ENCODE measurements around the gene NTN3. TPM values are rescaled to one million over a fixed set of nuclear protein-coding genes. Genes with fewer than 3 reads are reported as not detected.
"Not testable (repeated sequence)": the region's sequence is repeated elsewhere in the genome, so short reads cannot be mapped to it uniquely, and the experiment has no call there.

NTN3 gene
- total and polyA plus RNA-seq, 5 donors from 2014 or later, result not detected

DNA sequence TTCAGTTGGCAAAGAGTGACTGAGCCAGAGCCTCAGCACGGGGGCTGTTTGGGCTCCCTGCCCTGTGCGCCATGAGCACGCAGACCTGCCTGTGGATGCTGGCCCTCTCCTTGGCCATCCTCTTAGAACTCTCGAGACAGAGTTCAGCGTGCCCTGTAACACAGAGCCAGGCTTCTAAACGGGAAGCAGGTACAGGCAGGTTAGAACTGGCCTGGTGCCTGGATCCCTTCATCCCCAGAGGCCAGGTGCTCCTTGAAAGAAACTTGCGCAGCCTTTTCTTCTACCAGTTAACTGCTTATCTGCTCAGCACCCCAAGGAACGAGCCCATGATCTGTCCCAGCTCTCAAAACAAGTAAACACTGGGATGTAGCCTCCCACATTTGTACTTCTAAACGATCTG, 35.0 kb upstream of the NTN3 start:
- no peak overlapping the region for H3K27ac ChIP-seq (ENCODE audit: insufficient read depth, low read length, poor library complexity, severe bottlenecking)
- H3K27me3 ChIP-seq (ENCODE audit: control insufficient read depth, insufficient read depth, low read length), result no peaks in the 10 kb centered on the region
- no peaks in the 10 kb centered on the region for H3K9me3 ChIP-seq (ENCODE audit: control insufficient read depth in 2 of 2, low read length in 2 of 2)
- H3K36me3 ChIP-seq (ENCODE audit: control insufficient read depth, insufficient read depth, low read length), result peaks cover 6% of the 10 kb centered on the region
- DNase-seq (no peak), ATAC-seq (ENCODE audit: low read depth in 2 of 2) (no peak)
- H3K27ac Mint-ChIP-seq, result no peak overlapping the region
- H3K27me3 Mint-ChIP-seq, result no peaks in the 10 kb centered on the region
- H3K4me1 ChIP-seq (ENCODE audit: control insufficient read depth, insufficient read depth, low read length, poor library complexity, severe bottlenecking), result peaks cover 5% of the 10 kb centered on the region
- H3K4me3 ChIP-seq (ENCODE audit: low read depth, low read length), result no peak overlapping the region
- no peaks in the 10 kb centered on the region for H3K9me3 Mint-ChIP-seq
- no peak overlapping the region for H3K4me3 Mint-ChIP-seq
- peaks cover 12% of the 10 kb centered on the region for H3K36me3 Mint-ChIP-seq
- H3K4me1 Mint-ChIP-seq, result peaks cover 0 to 18% (median 5%) of the 10 kb centered on the region in 4 donors

DNA sequence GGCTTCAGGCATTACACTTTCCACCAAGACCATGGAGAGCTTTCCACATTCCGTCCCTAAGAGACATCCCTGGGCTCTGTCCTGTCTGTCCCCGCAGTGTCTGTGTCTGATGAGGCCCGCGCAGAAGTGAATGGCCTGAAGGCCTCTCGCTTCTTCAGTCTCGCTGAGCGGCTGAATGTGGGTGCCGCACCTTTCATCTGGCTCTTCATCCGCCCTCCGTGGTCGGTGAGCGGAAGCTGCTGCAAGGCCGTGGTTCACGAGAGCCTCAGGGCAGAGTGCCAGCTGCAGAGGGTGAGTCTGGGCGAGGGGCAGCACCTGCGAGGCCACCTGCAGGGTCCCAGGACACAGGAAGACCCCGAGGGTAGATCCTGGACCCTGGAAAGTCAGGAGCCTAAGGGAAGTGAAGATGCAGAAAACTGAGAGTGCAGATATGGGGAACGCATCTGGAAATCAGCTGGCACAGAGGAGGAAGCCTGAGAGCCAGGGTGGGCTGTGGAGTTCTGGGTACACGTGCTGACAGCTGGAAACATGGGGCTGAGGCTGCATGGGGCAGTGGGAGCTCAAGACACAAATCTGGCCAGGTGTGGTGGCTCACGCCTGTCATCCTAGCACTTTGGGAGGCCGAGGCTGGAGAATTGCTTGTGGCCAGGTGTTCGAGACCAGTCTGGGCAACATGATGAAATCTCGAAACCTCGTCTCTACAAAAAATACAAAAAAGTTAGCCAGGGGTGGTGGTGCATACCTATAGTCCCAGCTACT, 33.9 kb upstream of the NTN3 start:
- peak overlapping the region in 1 of 3 donors; percentile 38 for H3K27ac Mint-ChIP-seq

DNA sequence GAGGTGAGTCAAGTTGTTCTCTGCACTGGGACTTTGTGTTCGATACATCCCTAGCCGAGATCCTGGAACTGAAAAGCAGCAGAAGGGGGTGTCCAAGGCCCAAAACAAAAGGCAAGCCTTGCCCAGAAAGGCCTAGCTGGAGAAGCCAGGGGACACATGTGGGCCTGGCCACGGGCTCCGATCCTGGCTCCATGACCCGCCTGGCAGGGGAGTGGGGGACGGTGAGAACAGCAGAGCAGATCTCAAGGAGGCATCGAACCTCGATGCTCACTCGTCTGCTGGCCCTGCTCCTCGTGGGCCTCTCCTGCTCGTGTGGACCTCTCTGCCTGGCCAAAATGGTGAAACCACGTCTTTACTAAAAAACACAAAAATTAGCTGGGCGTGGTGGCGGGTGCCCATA, 33.0 kb upstream of the NTN3 start:
- H3K9me3 ChIP-seq (ENCODE audit: control insufficient read depth in 2 of 2, low read length in 2 of 2), result no peaks in the 10 kb centered on the region
- Mint-ChIP-seq H3K27me3 (no peaks in the 10 kb centered on the region), H3K4me1 (peaks cover 0 to 16% (median 5%) of the 10 kb centered on the region in 4 donors), H3K27ac (no peak overlapping the region), H3K4me3 (no peak overlapping the region), H3K36me3 (peaks cover 10% of the 10 kb centered on the region), H3K9me3 (no peaks in the 10 kb centered on the region)
- peaks cover 5% of the 10 kb centered on the region for H3K4me1 ChIP-seq (ENCODE audit: control insufficient read depth, insufficient read depth, low read length, poor library complexity, severe bottlenecking)
- H3K27me3 ChIP-seq (ENCODE audit: control insufficient read depth, insufficient read depth, low read length), result no peaks in the 10 kb centered on the region
- no peak overlapping the region for H3K4me3 ChIP-seq (ENCODE audit: low read depth, low read length)
- ATAC-seq (ENCODE audit: low read depth in 2 of 2) (no peak), DNase-seq (no peak)
- peaks cover under 1% of the 10 kb centered on the region for H3K36me3 ChIP-seq (ENCODE audit: control insufficient read depth, insufficient read depth, low read length)
- H3K27ac ChIP-seq (ENCODE audit: insufficient read depth, low read length, poor library complexity, severe bottlenecking), result no peak overlapping the region

More for the DNA sequence above, 33.9 kb upstream of the NTN3 start:
- H3K27me3 Mint-ChIP-seq, result no peaks in the 10 kb centered on the region
- Histone ChIP-seq H3K27ac (ENCODE audit: insufficient read depth, low read length, poor library complexity, severe bottlenecking) (no peak overlapping the region), H3K4me1 (ENCODE audit: control insufficient read depth, insufficient read depth, low read length, poor library complexity, severe bottlenecking) (peaks cover 5% of the 10 kb centered on the region), H3K4me3 (ENCODE audit: low read depth, low read length) (no peak overlapping the region), H3K9me3 (ENCODE audit: control insufficient read depth in 2 of 2, low read length in 2 of 2) (no peaks in the 10 kb centered on the region), H3K36me3 (ENCODE audit: control insufficient read depth, insufficient read depth, low read length) (peaks cover 6% of the 10 kb centered on the region), H3K27me3 (ENCODE audit: control insufficient read depth, insufficient read depth, low read length) (no peaks in the 10 kb centered on the region)
- no peak for DNase-seq
- peaks cover 12% of the 10 kb centered on the region for H3K36me3 Mint-ChIP-seq
- ATAC-seq (ENCODE audit: low read depth in 2 of 2), result no peak
- H3K9me3 Mint-ChIP-seq, result no peaks in the 10 kb centered on the region
- peaks cover 0 to 18% (median 5%) of the 10 kb centered on the region in 4 donors for H3K4me1 Mint-ChIP-seq
- H3K4me3 Mint-ChIP-seq, result peak overlapping the region in 1 of 4 donors; percentile 50

DNA sequence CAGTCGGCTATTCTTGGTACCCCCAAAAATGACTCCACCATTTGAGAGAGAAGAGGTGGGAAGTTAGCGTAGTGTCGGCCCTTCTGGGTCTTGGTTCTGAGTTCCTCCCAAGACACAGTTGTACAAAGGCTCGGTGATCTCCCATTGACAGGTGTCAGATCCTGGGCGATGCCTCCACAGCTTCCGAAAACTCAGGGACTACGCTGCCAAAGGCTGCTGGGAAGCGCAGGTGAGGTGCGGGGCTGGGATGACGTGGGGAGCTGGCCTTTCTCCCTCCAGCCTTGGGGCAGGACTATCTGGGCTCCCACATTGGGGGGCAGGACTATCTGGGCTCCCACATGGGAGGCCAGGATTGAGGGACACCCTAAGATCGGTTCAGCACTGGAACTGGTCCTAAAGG, 31.5 kb upstream of the NTN3 start:
- H3K27me3 ChIP-seq (ENCODE audit: control insufficient read depth, insufficient read depth, low read length), result no peaks in the 10 kb centered on the region
- Mint-ChIP-seq H3K4me3 (no peak overlapping the region), H3K27me3 (no peaks in the 10 kb centered on the region), H3K27ac (peak overlapping the region; percentile 56 to 83 (median 59)), H3K4me1 (peaks cover 0 to 14% (median 5%) of the 10 kb centered on the region in 4 donors), H3K9me3 (no peaks in the 10 kb centered on the region), H3K36me3 (peaks cover 8% of the 10 kb centered on the region)
- DNase-seq, result no peak
- no peak for ATAC-seq (ENCODE audit: low read depth in 2 of 2)
- no peak overlapping the region for H3K4me3 ChIP-seq (ENCODE audit: low read depth, low read length)
- H3K36me3 ChIP-seq (ENCODE audit: control insufficient read depth, insufficient read depth, low read length), result no peaks in the 10 kb centered on the region
- peaks cover 5% of the 10 kb centered on the region for H3K4me1 ChIP-seq (ENCODE audit: control insufficient read depth, insufficient read depth, low read length, poor library complexity, severe bottlenecking)
- H3K9me3 ChIP-seq (ENCODE audit: control insufficient read depth in 2 of 2, low read length in 2 of 2), result no peaks in the 10 kb centered on the region
- H3K27ac ChIP-seq (ENCODE audit: insufficient read depth, low read length, poor library complexity, severe bottlenecking), result no peak overlapping the region

DNA sequence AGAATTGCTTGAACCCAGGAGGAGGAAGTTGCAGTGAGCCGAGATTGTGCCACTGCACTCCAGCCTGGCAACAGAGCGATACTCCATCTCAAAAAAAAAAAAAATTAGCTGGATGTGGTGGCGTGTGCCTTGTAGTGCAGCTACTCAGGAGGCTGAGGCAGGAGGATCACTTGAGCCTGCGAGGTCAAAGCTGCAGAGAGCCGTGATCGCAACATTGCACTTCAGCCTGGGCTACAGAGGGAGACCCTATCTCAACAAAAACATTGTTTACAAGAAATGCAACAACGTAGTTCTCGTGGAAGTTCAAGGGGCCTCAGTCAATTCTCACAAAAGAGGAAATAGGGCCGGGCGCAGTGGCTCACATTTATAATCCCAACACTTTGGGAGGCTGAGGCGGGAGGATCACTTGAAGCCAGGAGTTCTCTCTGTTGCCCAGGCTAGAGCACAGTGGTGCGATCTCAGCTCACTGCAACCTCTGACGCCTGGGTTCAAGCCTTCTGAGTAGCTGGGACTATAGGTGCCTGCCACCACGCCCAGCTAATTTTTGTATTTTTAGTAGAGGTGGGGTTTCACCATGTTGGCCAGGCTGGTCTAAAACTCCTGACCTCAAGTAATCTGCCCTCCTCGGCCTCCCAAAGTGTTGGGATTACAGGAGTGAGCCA, 29.8 kb upstream of the NTN3 start:
- not testable (repeated sequence) for DNase-seq; H3K4me3 ChIP-seq (ENCODE audit: low read depth, low read length); ATAC-seq (ENCODE audit: low read depth in 2 of 2)

DNA sequence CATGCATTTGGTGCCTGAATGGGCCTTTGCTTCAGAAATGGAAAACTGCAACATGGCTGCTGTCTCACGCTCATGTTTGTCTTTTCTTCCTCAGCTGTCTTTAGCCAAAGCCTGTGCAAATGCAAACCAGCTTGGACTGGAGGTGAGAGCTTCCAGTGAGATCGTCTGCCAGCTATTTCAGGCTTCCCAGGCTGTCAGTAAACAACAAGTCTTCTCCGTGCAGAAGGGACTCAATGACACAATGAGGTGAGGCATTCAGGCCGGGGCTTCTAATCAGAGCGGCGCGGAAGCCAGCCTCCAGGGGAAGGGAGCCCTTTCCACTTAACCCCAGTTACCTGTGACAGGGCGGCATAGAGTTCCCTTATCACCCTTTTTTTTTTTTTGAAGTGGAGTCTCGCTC, 27.5 kb upstream of the NTN3 start:
- Mint-ChIP-seq H3K36me3 (peaks cover 22% of the 10 kb centered on the region), H3K27me3 (no peaks in the 10 kb centered on the region), H3K9me3 (no peaks in the 10 kb centered on the region), H3K27ac (no peak overlapping the region), H3K4me1 (peaks cover 0 to 14% (median 6%) of the 10 kb centered on the region in 4 donors), H3K4me3 (no peak overlapping the region)
- Histone ChIP-seq H3K27ac (ENCODE audit: insufficient read depth, low read length, poor library complexity, severe bottlenecking) (no peak overlapping the region), H3K4me1 (ENCODE audit: control insufficient read depth, insufficient read depth, low read length, poor library complexity, severe bottlenecking) (peaks cover 5% of the 10 kb centered on the region), H3K4me3 (ENCODE audit: low read depth, low read length) (no peak overlapping the region), H3K36me3 (ENCODE audit: control insufficient read depth, insufficient read depth, low read length) (peaks cover 12% of the 10 kb centered on the region), H3K9me3 (ENCODE audit: control insufficient read depth in 2 of 2, low read length in 2 of 2) (no peaks in the 10 kb centered on the region), H3K27me3 (ENCODE audit: control insufficient read depth, insufficient read depth, low read length) (no peaks in the 10 kb centered on the region)
- no peak for DNase-seq
- no peak for ATAC-seq (ENCODE audit: low read depth in 2 of 2)

More for the DNA sequence above, 29.8 kb upstream of the NTN3 start:
- H3K27me3 Mint-ChIP-seq; H3K36me3 ChIP-seq (ENCODE audit: control insufficient read depth, insufficient read depth, low read length); H3K27ac ChIP-seq (ENCODE audit: insufficient read depth, low read length, poor library complexity, severe bottlenecking); H3K4me1 ChIP-seq (ENCODE audit: control insufficient read depth, insufficient read depth, low read length, poor library complexity, severe bottlenecking); H3K27me3 ChIP-seq (ENCODE audit: control insufficient read depth, insufficient read depth, low read length); H3K9me3 ChIP-seq (ENCODE audit: control insufficient read depth in 2 of 2, low read length in 2 of 2); H3K9me3 Mint-ChIP-seq; H3K4me3 Mint-ChIP-seq: not testable (repeated sequence)
- Mint-ChIP-seq H3K36me3 (peaks cover 13% of the 10 kb centered on the region), H3K4me1 (peaks cover 0 to 14% (median 5%) of the 10 kb centered on the region in 4 donors), H3K27ac (peak overlapping the region in 2 of 3 donors; percentile 11 to 62)

DNA sequence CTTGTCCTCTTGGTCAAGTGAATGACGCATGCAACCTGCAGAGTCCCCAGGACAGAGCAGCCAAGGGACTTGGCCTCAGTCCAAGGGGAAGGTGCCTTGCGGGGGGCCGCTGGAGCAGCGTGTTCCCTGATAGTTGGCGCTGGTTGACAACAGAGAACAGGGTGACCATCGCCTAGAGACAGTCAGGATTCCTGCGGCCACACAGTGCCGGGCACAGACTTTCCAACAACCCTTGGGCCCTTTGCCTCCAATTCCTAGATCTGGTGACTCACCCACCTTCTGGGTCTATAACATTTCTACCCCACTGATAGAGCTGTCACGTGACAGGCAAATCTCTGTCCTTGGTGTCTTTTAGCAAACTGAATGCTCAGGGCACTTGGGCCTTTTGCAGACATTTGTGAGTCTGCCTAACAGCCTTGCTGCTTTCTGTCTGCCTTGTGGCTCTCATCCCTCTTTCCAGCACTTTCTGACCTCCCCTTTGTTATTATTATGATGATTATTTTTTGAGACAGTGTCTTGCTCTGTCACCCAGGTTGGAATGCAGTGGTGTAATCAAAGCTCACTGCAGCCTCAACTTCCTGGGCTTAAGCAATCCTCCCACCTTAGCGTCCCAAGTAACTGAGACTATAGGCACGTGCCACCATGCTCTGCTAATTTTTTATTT, 23.0 kb upstream of the NTN3 start:
- Mint-ChIP-seq H3K4me3 (peak overlapping the region in 1 of 4 donors; percentile 66), H3K36me3 (peaks cover 27% of the 10 kb centered on the region), H3K27ac (no peak overlapping the region), H3K9me3 (no peaks in the 10 kb centered on the region), H3K4me1 (peaks cover 0 to 2% (median 0%) of the 10 kb centered on the region in 4 donors), H3K27me3 (no peaks in the 10 kb centered on the region)
- no peaks in the 10 kb centered on the region for H3K9me3 ChIP-seq (ENCODE audit: control insufficient read depth in 2 of 2, low read length in 2 of 2)
- H3K27ac ChIP-seq (ENCODE audit: insufficient read depth, low read length, poor library complexity, severe bottlenecking), result no peak overlapping the region
- ATAC-seq (ENCODE audit: low read depth in 2 of 2) (no peak), DNase-seq (no peak)
- H3K4me3 ChIP-seq (ENCODE audit: low read depth, low read length), result no peak overlapping the region
- H3K36me3 ChIP-seq (ENCODE audit: control insufficient read depth, insufficient read depth, low read length), result peaks cover 21% of the 10 kb centered on the region
- no peaks in the 10 kb centered on the region for H3K27me3 ChIP-seq (ENCODE audit: control insufficient read depth, insufficient read depth, low read length)
- no peaks in the 10 kb centered on the region for H3K4me1 ChIP-seq (ENCODE audit: control insufficient read depth, insufficient read depth, low read length, poor library complexity, severe bottlenecking)
